GM12873 (cell line): ENCODE measurements around the gene EPN2.

Experiments used
- TF ChIP-seq, protein P1 (sequence below): IDR thresholded peaks from 2 replicates; pipeline ENCODE4 v1.5.1; 2012; ENCODE audit warnings: low read depth, mild to moderate bottlenecking, moderate library complexity, low read length, control low read depth; ENCODE audit not compliant: insufficient read depth; ENCODE audit errors: missing control alignments

The EPN2 gene

DNA sequence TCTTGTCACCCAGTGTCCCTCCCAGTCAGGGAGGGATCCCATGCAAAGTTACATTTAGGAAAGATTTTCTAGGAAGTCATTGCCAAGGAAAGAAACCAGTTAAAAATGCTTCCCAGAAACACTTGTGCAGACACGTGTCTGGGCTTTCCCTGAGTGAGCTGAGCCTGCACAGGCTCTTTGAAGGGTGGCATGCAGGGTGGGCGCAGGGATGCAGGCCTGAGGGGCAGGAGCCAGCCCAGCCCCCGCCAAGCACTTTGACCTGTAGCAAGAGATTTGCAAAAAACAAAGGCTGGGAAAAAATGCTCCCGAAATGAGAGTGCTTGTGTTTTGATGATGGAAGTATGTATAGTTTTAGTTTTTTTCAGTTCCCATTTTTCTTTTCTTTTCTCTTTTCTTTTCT, 73.0 kb downstream of the EPN2 start:
- TF ChIP-seq, protein P1, sequence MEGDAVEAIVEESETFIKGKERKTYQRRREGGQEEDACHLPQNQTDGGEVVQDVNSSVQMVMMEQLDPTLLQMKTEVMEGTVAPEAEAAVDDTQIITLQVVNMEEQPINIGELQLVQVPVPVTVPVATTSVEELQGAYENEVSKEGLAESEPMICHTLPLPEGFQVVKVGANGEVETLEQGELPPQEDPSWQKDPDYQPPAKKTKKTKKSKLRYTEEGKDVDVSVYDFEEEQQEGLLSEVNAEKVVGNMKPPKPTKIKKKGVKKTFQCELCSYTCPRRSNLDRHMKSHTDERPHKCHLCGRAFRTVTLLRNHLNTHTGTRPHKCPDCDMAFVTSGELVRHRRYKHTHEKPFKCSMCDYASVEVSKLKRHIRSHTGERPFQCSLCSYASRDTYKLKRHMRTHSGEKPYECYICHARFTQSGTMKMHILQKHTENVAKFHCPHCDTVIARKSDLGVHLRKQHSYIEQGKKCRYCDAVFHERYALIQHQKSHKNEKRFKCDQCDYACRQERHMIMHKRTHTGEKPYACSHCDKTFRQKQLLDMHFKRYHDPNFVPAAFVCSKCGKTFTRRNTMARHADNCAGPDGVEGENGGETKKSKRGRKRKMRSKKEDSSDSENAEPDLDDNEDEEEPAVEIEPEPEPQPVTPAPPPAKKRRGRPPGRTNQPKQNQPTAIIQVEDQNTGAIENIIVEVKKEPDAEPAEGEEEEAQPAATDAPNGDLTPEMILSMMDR: no peak

GRCh38 chr17:19311016-19311415, 73.8 kb downstream of the EPN2 start:
- TF ChIP-seq, protein P1: no peak

GRCh38 chr17:19311421-19312215, 74.5 kb downstream of the EPN2 start:
- TF ChIP-seq, protein P1: no peak

- TF ChIP-seq, protein P1: no peak
Observed at GRCh38 chr17:19312406-19312805, 75.2 kb downstream of the EPN2 start.

GRCh38 chr17:19313066-19313745, 76.0 kb downstream of the EPN2 start:
- TF ChIP-seq, protein P1: no peak

- TF ChIP-seq, protein P1: no peak
Observed at GRCh38 chr17:19313746-19314651, 76.8 kb downstream of the EPN2 start.

GRCh38 chr17:19315104-19315503, 77.9 kb downstream of the EPN2 start:
- TF ChIP-seq, protein P1: no peak
